ENCODE results near the gene HS2ST1.
"Not testable (repeated sequence)": the region's sequence is repeated elsewhere in the genome, so short reads cannot be mapped to it uniquely, and the experiment has no call there.

The HS2ST1 gene

DNA sequence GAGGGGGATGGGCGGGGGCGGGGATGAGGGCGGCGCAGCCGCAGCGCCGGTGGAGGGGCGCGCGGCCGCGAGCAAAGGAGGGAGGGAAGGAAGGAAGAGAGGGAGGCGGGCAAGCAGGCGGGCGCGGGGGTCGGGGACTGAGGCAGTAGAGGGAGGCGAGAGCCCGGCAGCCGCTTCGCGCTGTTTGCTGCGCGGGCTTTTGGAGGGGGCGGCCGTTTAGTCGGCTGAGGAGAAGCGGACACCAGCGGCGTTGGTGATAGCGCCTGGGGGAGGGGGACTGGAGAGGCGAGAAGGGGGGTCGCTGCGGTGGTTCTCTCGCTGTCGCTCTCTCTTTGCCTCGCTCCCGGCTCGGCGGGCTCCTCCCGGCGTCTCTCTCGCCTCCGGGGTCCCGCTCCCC lies at the start of gene HS2ST1:
HS2ST1 (plus strand) TSS at position 35 of the 397 bp plus-strand sequence.
- Mint-ChIP-seq H3K4me1 (ENCODE audit: low read depth) (peaks cover 44% of the 10 kb centered on the region), H3K27me3 (no peaks in the 10 kb centered on the region), H3K9me3 (ENCODE audit: low read depth) (no peaks in the 10 kb centered on the region), H3K27ac (no peak within 1 kb of the TSS), H3K36me3 (peaks cover 5% of the 10 kb centered on the region), H3K4me3 (no peak within 1 kb of the TSS)

DNA sequence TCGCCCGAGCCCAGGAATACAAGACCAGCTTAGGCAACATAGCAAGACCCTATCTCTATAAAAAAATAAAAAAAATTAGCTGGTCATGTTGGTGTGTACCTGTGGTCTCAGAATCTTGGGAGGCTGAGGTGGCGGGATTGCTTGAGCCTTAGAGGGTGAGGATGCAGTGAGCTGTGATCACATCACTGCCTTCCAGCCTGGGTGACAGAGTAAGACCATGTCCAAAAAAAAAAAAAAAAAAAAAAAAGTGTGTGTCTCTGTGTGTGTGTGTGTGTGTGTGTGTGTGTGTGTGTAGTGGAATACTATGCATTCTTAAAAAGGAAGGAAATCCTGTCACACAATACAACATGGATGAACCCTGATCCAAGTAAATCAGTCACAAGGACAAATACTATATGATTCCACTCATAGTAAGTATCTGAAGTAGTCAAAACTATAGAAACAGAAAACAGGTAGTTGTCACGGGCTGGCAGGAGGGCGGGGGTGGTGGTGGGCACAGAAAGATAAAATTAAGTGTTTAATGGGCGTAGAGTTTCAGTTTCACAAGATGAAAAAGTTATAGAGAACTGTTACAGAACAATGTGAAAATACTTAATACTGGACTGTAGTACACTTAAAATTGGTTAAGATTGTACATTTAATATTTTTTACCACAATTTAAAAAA lies 48.3 kb upstream of the HS2ST1 start:
- Mint-ChIP-seq H3K4me3 (no peak overlapping the region), H3K4me1 (ENCODE audit: low read depth) (peaks cover 23% of the 10 kb centered on the region), H3K27me3 (no peaks in the 10 kb centered on the region), H3K27ac (peak overlapping the region; percentile 58), H3K9me3 (ENCODE audit: low read depth) (no peaks in the 10 kb centered on the region), H3K36me3 (peaks cover 10% of the 10 kb centered on the region)

- Mint-ChIP-seq H3K36me3 (peaks cover 10% of the 10 kb centered on the region), H3K4me1 (ENCODE audit: low read depth) (peaks cover 23% of the 10 kb centered on the region), H3K27me3 (no peaks in the 10 kb centered on the region), H3K27ac (no peak overlapping the region), H3K4me3 (no peak overlapping the region), H3K9me3 (ENCODE audit: low read depth) (no peaks in the 10 kb centered on the region)
Observed at GRCh38 chr1:86866665-86867064, 47.8 kb upstream of the HS2ST1 start.

DNA sequence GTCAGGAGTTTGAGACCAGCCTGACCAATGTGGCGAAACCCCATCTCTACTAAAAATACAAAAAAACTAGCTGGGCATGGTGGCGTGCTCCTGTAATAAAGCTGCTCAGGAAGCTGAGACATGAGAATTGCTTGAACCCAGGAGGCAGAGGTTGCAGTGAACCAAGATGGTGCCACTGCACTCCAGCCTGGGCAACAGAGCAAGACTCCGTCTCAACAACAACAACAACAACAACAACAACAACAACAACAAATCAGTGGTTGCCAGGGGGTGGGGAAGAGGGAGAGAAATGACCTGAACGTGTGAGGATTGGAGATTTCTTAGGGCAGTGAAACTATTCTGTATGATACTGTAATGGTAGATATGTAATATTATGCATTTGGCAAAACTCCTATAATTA lies 47.2 kb upstream of the HS2ST1 start:
- not testable (repeated sequence) for H3K4me3 Mint-ChIP-seq; H3K9me3 Mint-ChIP-seq (ENCODE audit: low read depth); H3K27ac Mint-ChIP-seq; H3K36me3 Mint-ChIP-seq; H3K27me3 Mint-ChIP-seq
- H3K4me1 Mint-ChIP-seq (ENCODE audit: low read depth): peaks cover 23% of the 10 kb centered on the region

GRCh38 chr1:86868477-86868876 lies 46.0 kb upstream of the HS2ST1 start:
- Mint-ChIP-seq H3K36me3 (peaks cover 10% of the 10 kb centered on the region), H3K9me3 (ENCODE audit: low read depth) (no peaks in the 10 kb centered on the region), H3K27me3 (no peaks in the 10 kb centered on the region), H3K4me1 (ENCODE audit: low read depth) (peaks cover 23% of the 10 kb centered on the region), H3K27ac (peak overlapping the region; percentile 75), H3K4me3 (no peak overlapping the region)

DNA sequence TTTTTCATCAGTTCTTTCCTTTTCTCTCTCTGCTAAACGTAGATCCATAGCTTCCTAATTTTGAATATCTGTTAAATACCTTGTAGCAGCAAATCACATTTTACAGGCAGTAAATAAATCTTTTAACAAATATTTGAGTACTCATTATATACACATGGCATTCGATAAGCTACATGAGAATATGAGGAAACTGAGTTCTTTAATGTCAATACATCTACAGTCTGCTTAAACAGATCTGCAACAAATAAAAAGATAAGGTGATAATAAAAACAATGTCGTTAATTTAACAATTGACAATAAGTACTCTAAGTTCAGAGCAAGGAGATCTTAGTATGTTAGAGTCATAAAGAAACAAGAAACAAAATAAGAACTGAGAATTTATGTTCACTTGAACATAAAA lies 43.4 kb upstream of the HS2ST1 start:
- H3K36me3 Mint-ChIP-seq: peaks cover 10% of the 10 kb centered on the region
- H3K4me3 Mint-ChIP-seq: no peak overlapping the region
- H3K27me3 Mint-ChIP-seq: no peaks in the 10 kb centered on the region
- H3K4me1 Mint-ChIP-seq (ENCODE audit: low read depth): peaks cover 21% of the 10 kb centered on the region
- no peak overlapping the region for H3K27ac Mint-ChIP-seq
- H3K9me3 Mint-ChIP-seq (ENCODE audit: low read depth): no peaks in the 10 kb centered on the region

- Mint-ChIP-seq H3K4me1 (ENCODE audit: low read depth) (peaks cover 15% of the 10 kb centered on the region), H3K27me3 (no peaks in the 10 kb centered on the region), H3K36me3 (peaks cover 7% of the 10 kb centered on the region), H3K4me3 (no peak overlapping the region), H3K9me3 (ENCODE audit: low read depth) (no peaks in the 10 kb centered on the region), H3K27ac (no peak overlapping the region)
Observed at GRCh38 chr1:86872086-86872485, 42.3 kb upstream of the HS2ST1 start.

DNA sequence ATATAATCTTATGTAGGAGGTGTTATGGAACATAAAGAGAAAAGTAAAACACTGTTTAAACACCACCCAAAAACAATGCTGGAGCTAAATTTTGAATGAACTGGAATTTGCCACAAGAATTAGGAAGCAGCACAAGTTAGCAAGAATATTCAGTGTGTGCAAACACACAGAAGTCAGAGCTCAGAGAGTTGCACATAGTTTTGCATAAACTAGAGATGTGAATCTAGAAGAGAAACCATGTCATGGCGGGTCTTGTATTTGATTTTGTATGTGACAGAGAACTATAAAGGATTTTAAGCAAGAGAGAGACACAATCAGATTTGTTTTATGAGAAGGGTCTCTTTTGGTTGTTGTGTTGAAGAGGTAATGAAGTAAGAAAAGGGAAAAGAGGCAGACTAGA lies 38.7 kb upstream of the HS2ST1 start:
- Mint-ChIP-seq H3K9me3 (ENCODE audit: low read depth) (no peaks in the 10 kb centered on the region), H3K27me3 (no peaks in the 10 kb centered on the region), H3K36me3 (peaks cover 7% of the 10 kb centered on the region), H3K4me3 (no peak overlapping the region), H3K27ac (no peak overlapping the region), H3K4me1 (ENCODE audit: low read depth) (peaks cover 5% of the 10 kb centered on the region)

- H3K4me3 Mint-ChIP-seq: peak overlapping the region; percentile 14
- no peaks in the 10 kb centered on the region for H3K27me3 Mint-ChIP-seq
- H3K27ac Mint-ChIP-seq: no peak overlapping the region
- peaks cover 29% of the 10 kb centered on the region for H3K4me1 Mint-ChIP-seq (ENCODE audit: low read depth)
- H3K9me3 Mint-ChIP-seq (ENCODE audit: low read depth): no peaks in the 10 kb centered on the region
- peaks cover 5% of the 10 kb centered on the region for H3K36me3 Mint-ChIP-seq
Observed at GRCh38 chr1:86887479-86888162, 26.8 kb upstream of the HS2ST1 start.

DNA sequence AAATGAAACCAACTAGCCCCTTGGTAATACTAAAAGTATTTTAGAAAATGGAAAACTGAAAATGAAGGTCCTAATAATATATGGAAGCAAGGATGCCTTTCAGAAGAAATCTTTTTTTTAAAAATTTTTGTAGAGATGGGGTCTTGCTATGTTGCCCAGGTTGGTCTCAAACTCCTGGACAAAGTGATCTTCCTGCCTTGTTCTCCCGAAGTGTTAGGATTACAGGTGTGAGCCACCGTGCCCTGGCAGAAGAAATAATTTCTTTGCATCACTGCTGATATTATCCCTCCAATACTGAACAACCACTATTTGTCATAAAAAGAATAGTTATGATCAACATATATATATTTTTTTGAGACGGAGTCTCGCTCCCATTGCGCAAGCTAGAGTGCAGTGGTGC lies 26.1 kb upstream of the HS2ST1 start:
- H3K27me3 Mint-ChIP-seq: no peaks in the 10 kb centered on the region
- H3K36me3 Mint-ChIP-seq: peaks cover 5% of the 10 kb centered on the region
- no peak overlapping the region for H3K4me3 Mint-ChIP-seq
- no peaks in the 10 kb centered on the region for H3K9me3 Mint-ChIP-seq (ENCODE audit: low read depth)
- H3K27ac Mint-ChIP-seq: no peak overlapping the region
- H3K4me1 Mint-ChIP-seq (ENCODE audit: low read depth): peaks cover 27% of the 10 kb centered on the region

- peaks cover 13% of the 10 kb centered on the region for H3K36me3 Mint-ChIP-seq
- not testable (repeated sequence) for H3K27me3 Mint-ChIP-seq; H3K27ac Mint-ChIP-seq; H3K4me3 Mint-ChIP-seq; H3K9me3 Mint-ChIP-seq (ENCODE audit: low read depth)
- H3K4me1 Mint-ChIP-seq (ENCODE audit: low read depth): peaks cover 33% of the 10 kb centered on the region
Observed at GRCh38 chr1:86899401-86899800, 15.0 kb upstream of the HS2ST1 start.

- H3K9me3 Mint-ChIP-seq (ENCODE audit: low read depth): no peaks in the 10 kb centered on the region
- peaks cover 8% of the 10 kb centered on the region for H3K36me3 Mint-ChIP-seq
- H3K4me1 Mint-ChIP-seq (ENCODE audit: low read depth): peaks cover 39% of the 10 kb centered on the region
- no peaks in the 10 kb centered on the region for H3K27me3 Mint-ChIP-seq
- H3K27ac Mint-ChIP-seq: no peak overlapping the region
- H3K4me3 Mint-ChIP-seq: no peak overlapping the region
Observed at GRCh38 chr1:86905875-86906274, 8.6 kb upstream of the HS2ST1 start.

GRCh38 chr1:86906419-86906818 lies 8.0 kb upstream of the HS2ST1 start:
- peaks cover 45% of the 10 kb centered on the region for H3K4me1 Mint-ChIP-seq (ENCODE audit: low read depth)
- no peak overlapping the region for H3K4me3 Mint-ChIP-seq
- peaks cover 9% of the 10 kb centered on the region for H3K36me3 Mint-ChIP-seq
- no peaks in the 10 kb centered on the region for H3K9me3 Mint-ChIP-seq (ENCODE audit: low read depth)
- no peaks in the 10 kb centered on the region for H3K27me3 Mint-ChIP-seq
- no peak overlapping the region for H3K27ac Mint-ChIP-seq

GRCh38 chr1:86912281-86912900 lies 2.0 kb upstream of the HS2ST1 start:
- Mint-ChIP-seq H3K4me1 (ENCODE audit: low read depth) (peaks cover 56% of the 10 kb centered on the region), H3K36me3 (peaks cover 5% of the 10 kb centered on the region), H3K9me3 (ENCODE audit: low read depth) (no peaks in the 10 kb centered on the region), H3K4me3 (no peak overlapping the region), H3K27ac (no peak overlapping the region), H3K27me3 (no peaks in the 10 kb centered on the region)

- H3K4me1 Mint-ChIP-seq (ENCODE audit: low read depth): peaks cover 55% of the 10 kb centered on the region
Observed at GRCh38 chr1:86913399-86913895, 988 bp upstream of the HS2ST1 start.

More at GRCh38 chr1:86913399-86913895, 988 bp upstream of the HS2ST1 start:
- peaks cover 5% of the 10 kb centered on the region for H3K36me3 Mint-ChIP-seq
- no peak overlapping the region for H3K4me3 Mint-ChIP-seq
- H3K27me3 Mint-ChIP-seq: no peaks in the 10 kb centered on the region
- H3K27ac Mint-ChIP-seq: no peak overlapping the region
- H3K9me3 Mint-ChIP-seq (ENCODE audit: low read depth): no peaks in the 10 kb centered on the region
